OCI-LY7 (cell line): ENCODE results near the gene GDF11. TPM values are rescaled to one million over a fixed set of nuclear protein-coding genes. Genes with fewer than 3 reads are reported as not detected.

Experiments used
- BruUV-seq: library from RNA; stranded (reverse); fragments of 400-500 nt; replicated peaks from 2 replicates; lab custom pipeline; 2021; lab: Mats Ljungman, UMichigan
- CTCF ChIA-PET: fragments of 300-600 bp; sonication (Branson Sonifier 250); formaldehyde crosslinking; loops from one replicate; lab custom pipeline; 2022; ENCODE audit warnings: antibody characterized with exemption; ENCODE audit not compliant: unreplicated experiment; lab: Charles Lee
- POLR2A ChIA-PET: fragments of 300-600 bp; sonication (Branson Sonifier 250); formaldehyde crosslinking; loops from one replicate; lab custom pipeline; 2022; ENCODE audit warnings: antibody characterized with exemption; lab: Charles Lee
- DNase-seq: peaks from one replicate; pipeline ENCODE4 v3.0.0-alpha.2; 2015; ENCODE audit warnings: low spot score
- H2AFZ ChIP-seq: fragments of 200-600 bp; sonication (generic), shearing (Covaris generic); 2 replicates; pipeline ENCODE4 v1.6.1; 2014; ENCODE audit warnings: mild to moderate bottlenecking, antibody characterized with exemption, low read length, moderate library complexity
- H3K27ac ChIP-seq: fragments of 200-600 bp; sonication (generic); 2 replicates; pipeline ENCODE4 v1.5.1; 2014; ENCODE audit warnings: mixed run types, low read depth, mild to moderate bottlenecking, moderate library complexity, low read length, inconsistent platforms; ENCODE audit not compliant: poor library complexity, severe bottlenecking
- H3K36me3 ChIP-seq: fragments of 200-600 bp; sonication (generic); 2 replicates; pipeline ENCODE4 v1.6.1; 2014; ENCODE audit warnings: mild to moderate bottlenecking, antibody characterized with exemption, low read length, moderate library complexity, mixed read lengths; ENCODE audit not compliant: insufficient read depth
- H3K4me1 ChIP-seq: fragments of 200-600 bp; sonication (generic); 2 replicates; pipeline ENCODE4 v1.5.1; 2014; ENCODE audit warnings: mild to moderate bottlenecking, low read length; ENCODE audit not compliant: insufficient read depth, poor library complexity, severe bottlenecking
- H3K4me2 ChIP-seq: fragments of 200-600 bp; sonication (generic); 2 replicates; pipeline ENCODE4 v1.6.1; 2014; ENCODE audit warnings: mild to moderate bottlenecking, low read length
- H3K4me3 ChIP-seq: fragments of 200-600 bp; sonication (generic); 2 replicates; pipeline ENCODE4 v1.5.1; 2014; ENCODE audit warnings: mild to moderate bottlenecking, low read depth, low read length; ENCODE audit not compliant: poor library complexity, severe bottlenecking
- H3K79me2 ChIP-seq: fragments of 200-600 bp; sonication (generic); 2 replicates; pipeline ENCODE4 v1.6.1; 2016; ENCODE audit warnings: low read depth, mild to moderate bottlenecking, low read length, moderate library complexity, mixed read lengths; ENCODE audit not compliant: insufficient read depth
- H3K9me2 ChIP-seq: fragments of 200-600 bp; sonication (generic); 2 replicates; pipeline ENCODE4 v1.6.1; 2016; ENCODE audit warnings: mild to moderate bottlenecking, low read length, mixed read lengths; ENCODE audit not compliant: insufficient read depth
- H3K9me3 ChIP-seq: fragments of 200-600 bp; sonication (generic); 2 replicates; pipeline ENCODE4 v1.6.1; 2014; ENCODE audit warnings: mild to moderate bottlenecking, mixed run types, low read length, mixed read lengths
- H4K20me1 ChIP-seq: fragments of 200-600 bp; sonication (generic); 2 replicates; pipeline ENCODE4 v1.6.1; 2014; ENCODE audit warnings: mild to moderate bottlenecking, antibody characterized with exemption, low read length, moderate library complexity, mixed read lengths; ENCODE audit not compliant: insufficient read depth
- CTCF ChIP-seq: fragments of 200-600 bp; sonication (generic); conservative IDR thresholded peaks from 2 replicates; pipeline ENCODE4 v1.5.1; 2014; ENCODE audit warnings: mild to moderate bottlenecking, antibody characterized with exemption, low read length, moderate library complexity, mixed read lengths
- EZH2phosphoT487 ChIP-seq: fragments of 200-600 bp; sonication (generic); IDR thresholded peaks from 2 replicates; pipeline ENCODE4 v1.6.1; 2018; ENCODE audit warnings: low read depth, borderline replicate concordance, mild to moderate bottlenecking, mixed run types, antibody characterized with exemption, low read length, moderate library complexity, mixed read lengths
- intact Hi-C: fragments of 100-400 bp; cut with micrococcal nuclease; formaldehyde crosslinking; loops from one replicate; pipeline ENCODE4 v1.10.0; 2022; ENCODE audit not compliant: unreplicated experiment
- total RNA-seq, 2 experiments: library from RNA; depleted of rRNA in 1 of 2; stranded (reverse); fragments of >200 nt in 1 of 2; shearing (Covaris generic) in 1 of 2; gene quantifications; 2 replicates each; pipeline ENCODE4 v1.2.3, GENCODE V29; 2014 to 2022

GDF11 gene
- total RNA-seq, 2 experiments from 2014 or later = 5.2 to 19.9 TPM

GRCh38 chr12:55717011-55718007 lies 25.6 kb upstream of the GDF11 start:
- H3K4me1 ChIP-seq = peaks cover 28% of the 10 kb centered on the region
- H3K9me2 ChIP-seq = no peaks in the 10 kb centered on the region
- H3K4me3 ChIP-seq = peak overlapping the region; percentile 77
- CTCF ChIA-PET = interaction anchor here (0.5 to 0.9 kb wide), 3 partner anchors 11 to 44 kb away, joined by 3 to 4 read pairs (median 3); no protein-coding TSS in a partner anchor
- H3K79me2 ChIP-seq = peaks cover 16% of the 10 kb centered on the region; the same call in 1 of the 2 replicates
- H3K9me3 ChIP-seq = no peaks in the 10 kb centered on the region
- peaks cover 36% of the 10 kb centered on the region for H3K36me3 ChIP-seq
- DNase-seq = no peak
- TF ChIP-seq EZH2phosphoT487 = no peak
- no peak for TF ChIP-seq CTCF
- H2AFZ ChIP-seq = no peak overlapping the region; the same call in 1 of the 2 replicates
- peak overlapping the region; percentile 81 for H3K27ac ChIP-seq
- POLR2A ChIA-PET = interaction anchor here (0.5 to 2.7 kb wide), 10 partner anchors 11 to 918 kb away, joined by 3 to 14 read pairs (median 4); partner anchors contain the start of gene CD63
- no TSS peak for BruUV-seq
- intact Hi-C loops = loop anchor here (5.0 kb wide), 1 partner anchor 45 kb away; no protein-coding TSS in a partner anchor
- peak overlapping the region; percentile 92 for H3K4me2 ChIP-seq
- no peaks in the 10 kb centered on the region for H4K20me1 ChIP-seq

- ChIA-PET POLR2A (interaction anchor here (0.8 to 2.7 kb wide), 3 partner anchors 12 to 112 kb away, joined by 4 to 12 read pairs (median 9); partner anchors contain the start of gene CD63), CTCF (no interaction called here)
- Histone ChIP-seq H3K9me3 (no peaks in the 10 kb centered on the region), H4K20me1 (no peaks in the 10 kb centered on the region), H3K36me3 (peaks cover 40% of the 10 kb centered on the region), H3K79me2 (peaks cover 16% of the 10 kb centered on the region; the same call in 1 of the 2 replicates), H3K4me3 (peak overlapping the region; percentile 77), H2AFZ (no peak overlapping the region), H3K4me2 (peak overlapping the region; percentile 92), H3K9me2 (no peaks in the 10 kb centered on the region), H3K4me1 (peaks cover 28% of the 10 kb centered on the region), H3K27ac (no peak overlapping the region)
- intact Hi-C loops = loop anchor here (5.0 kb wide), 1 partner anchor 46 kb away; no protein-coding TSS in a partner anchor
- no peak for TF ChIP-seq EZH2phosphoT487
- no peak for TF ChIP-seq CTCF
- DNase-seq = no peak
- no TSS peak for BruUV-seq
These were observed 24.9 kb upstream of the GDF11 start for GRCh38 chr12:55718015-55718414.
